ENCODE results near the gene UROC1.

DNA sequence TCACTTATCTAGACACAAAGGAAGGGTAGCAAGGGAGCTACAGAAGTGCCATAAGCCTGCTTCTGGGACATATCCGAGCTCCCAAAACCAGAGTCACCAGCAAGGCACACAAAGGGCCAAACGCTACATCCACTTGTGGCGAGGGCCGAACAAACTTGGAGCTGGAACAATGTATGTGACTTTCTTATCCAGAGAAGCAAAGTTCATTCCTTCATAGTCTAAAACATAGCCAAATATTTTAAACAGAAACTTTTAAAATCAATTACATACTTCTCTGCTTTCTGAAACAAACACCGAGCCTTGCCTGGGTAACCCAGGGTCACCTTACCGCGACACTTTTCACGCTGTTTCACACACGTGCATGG is 57.8 kb downstream of the UROC1 start:
- TF ChIP-seq, protein P1, sequence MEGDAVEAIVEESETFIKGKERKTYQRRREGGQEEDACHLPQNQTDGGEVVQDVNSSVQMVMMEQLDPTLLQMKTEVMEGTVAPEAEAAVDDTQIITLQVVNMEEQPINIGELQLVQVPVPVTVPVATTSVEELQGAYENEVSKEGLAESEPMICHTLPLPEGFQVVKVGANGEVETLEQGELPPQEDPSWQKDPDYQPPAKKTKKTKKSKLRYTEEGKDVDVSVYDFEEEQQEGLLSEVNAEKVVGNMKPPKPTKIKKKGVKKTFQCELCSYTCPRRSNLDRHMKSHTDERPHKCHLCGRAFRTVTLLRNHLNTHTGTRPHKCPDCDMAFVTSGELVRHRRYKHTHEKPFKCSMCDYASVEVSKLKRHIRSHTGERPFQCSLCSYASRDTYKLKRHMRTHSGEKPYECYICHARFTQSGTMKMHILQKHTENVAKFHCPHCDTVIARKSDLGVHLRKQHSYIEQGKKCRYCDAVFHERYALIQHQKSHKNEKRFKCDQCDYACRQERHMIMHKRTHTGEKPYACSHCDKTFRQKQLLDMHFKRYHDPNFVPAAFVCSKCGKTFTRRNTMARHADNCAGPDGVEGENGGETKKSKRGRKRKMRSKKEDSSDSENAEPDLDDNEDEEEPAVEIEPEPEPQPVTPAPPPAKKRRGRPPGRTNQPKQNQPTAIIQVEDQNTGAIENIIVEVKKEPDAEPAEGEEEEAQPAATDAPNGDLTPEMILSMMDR (IDR thresholded peaks at IDR 0.05) = no peak
- TF ChIP-seq ZFX (IDR thresholded peaks at IDR 0.05; ENCODE audit: borderline replicate concordance) = no peak

Measured in 22Rv1 (cell line).